H1 (cell line): ENCODE data around the gene AOAH. TPM values are rescaled to one million over a fixed set of nuclear protein-coding genes. Genes with fewer than 3 reads are reported as not detected.

ENCODE experiments used
- ATF3 ChIP-seq: IDR thresholded peaks from 2 replicates; pipeline ENCODE4 v1.6.1; 2011; ENCODE audit warnings: low read depth, mild to moderate bottlenecking, low read length; ENCODE audit not compliant: insufficient read depth
- BRCA1 ChIP-seq: IDR thresholded peaks from 2 replicates; pipeline ENCODE4 v1.6.1; 2012; ENCODE audit warnings: low read depth, low read length, improper control_type of control experiment
- CHD2 ChIP-seq: IDR thresholded peaks from 2 replicates; pipeline ENCODE4 v1.6.1; 2012; ENCODE audit warnings: low read length, improper control_type of control experiment
- CTBP2 ChIP-seq: IDR thresholded peaks from 2 replicates; pipeline ENCODE4 v1.7.0; 2011; ENCODE audit warnings: borderline replicate concordance, mild to moderate bottlenecking, moderate library complexity, mixed read lengths, low read length; ENCODE audit not compliant: insufficient read depth, insufficient read length
- CTCF ChIP-seq, 3 experiments: IDR thresholded peaks; 1 replicate in 2 of 3; 2 replicates in 1 of 3; pipeline versions ENCODE4 v1.5.1 to v1.6.1; 2011; ENCODE audit warnings: low read length in 3 of 3, mild to moderate bottlenecking in 3 of 3, inconsistent platforms in 2 of 3, low read depth in 1 of 3, moderate library complexity in 1 of 3; ENCODE audit not compliant: insufficient read depth in 1 of 3; ENCODE audit errors: control extremely low read depth in 1 of 3
- GTF2F1 ChIP-seq: IDR thresholded peaks from 2 replicates; pipeline ENCODE4 v1.6.1; 2012; ENCODE audit warnings: low read depth, low read length, improper control_type of control experiment, borderline replicate concordance
- HDAC6 ChIP-seq: IDR thresholded peaks from one replicate; pipeline ENCODE4 v1.7.1; 2012; ENCODE audit warnings: low read depth, mild to moderate bottlenecking, inconsistent platforms, low read length, moderate library complexity
- SP1 ChIP-seq: IDR thresholded peaks from 2 replicates; pipeline ENCODE4 v1.6.1; 2011; ENCODE audit warnings: low read depth, low read length
- SP4 ChIP-seq: IDR thresholded peaks from 2 replicates; pipeline ENCODE4 v1.6.1; 2012; ENCODE audit warnings: low read length, inconsistent platforms
- TBP ChIP-seq: IDR thresholded peaks from 2 replicates; pipeline ENCODE4 v1.6.1; 2011; ENCODE audit warnings: low read depth, low read length, improper control_type of control experiment
- TEAD4 ChIP-seq: IDR thresholded peaks from 2 replicates; pipeline ENCODE4 v1.6.1; 2012; ENCODE audit warnings: low read depth, low read length, inconsistent platforms, mixed read lengths
- polyA plus RNA-seq, 7 experiments: library from polyadenylated mRNA; depleted of rRNA in 3 of 7; stranded (reverse) in 5 of 7; unstranded in 2 of 7; fragments of >200 nt in 5 of 7; fragments of 200-250 nt in 2 of 7; gene quantifications; 1 replicate in 5 of 7; 2 replicates in 1 of 7; 4 replicates in 1 of 7; pipeline versions ENCODE4 v1.2.1 to v1.2.3, GENCODE V29; 2011 to 2013; ENCODE audit warnings: missing spikeins in 2 of 7, mixed read lengths in 2 of 7
- total RNA-seq: library from RNA; stranded (reverse); fragmentation: NEBNext Ultra II Directional; extraction: Animal tissue kit (Norgen Biotek cat#: 25700); gene quantifications from 2 replicates; pipeline ENCODE4 v1.2.1, GENCODE V29; 2021

AOAH gene
- total and polyA plus RNA-seq, 2 of the 8 experiments (the other 6 are each of a cell fraction or from before 2014, with no cell fraction given): 0.08 TPM; not detected in 1

GRCh38 chr7:36589391-36589790, 134.9 kb downstream of the AOAH start (continued):
- no peak for TF ChIP-seq CTCF (IDR thresholded peaks at IDR 0.05; ENCODE audit: control extremely low read depth in 1 of 3, insufficient read depth in 1 of 3, low read depth in 1 of 3, low read length in 3 of 3)
- no peak for TF ChIP-seq BRCA1
- TF ChIP-seq GTF2F1: no peak
- no peak for TF ChIP-seq SP4
- no peak for TF ChIP-seq SP1
- TF ChIP-seq ATF3: no peak
- no peak for TF ChIP-seq CHD2
- TF ChIP-seq HDAC6: no peak
- TF ChIP-seq CTBP2: no peak
- TF ChIP-seq TBP: no peak
- TF ChIP-seq TEAD4: no peak
